ENCODE measurements around the gene PLEKHA7.

Gene PLEKHA7

DNA sequence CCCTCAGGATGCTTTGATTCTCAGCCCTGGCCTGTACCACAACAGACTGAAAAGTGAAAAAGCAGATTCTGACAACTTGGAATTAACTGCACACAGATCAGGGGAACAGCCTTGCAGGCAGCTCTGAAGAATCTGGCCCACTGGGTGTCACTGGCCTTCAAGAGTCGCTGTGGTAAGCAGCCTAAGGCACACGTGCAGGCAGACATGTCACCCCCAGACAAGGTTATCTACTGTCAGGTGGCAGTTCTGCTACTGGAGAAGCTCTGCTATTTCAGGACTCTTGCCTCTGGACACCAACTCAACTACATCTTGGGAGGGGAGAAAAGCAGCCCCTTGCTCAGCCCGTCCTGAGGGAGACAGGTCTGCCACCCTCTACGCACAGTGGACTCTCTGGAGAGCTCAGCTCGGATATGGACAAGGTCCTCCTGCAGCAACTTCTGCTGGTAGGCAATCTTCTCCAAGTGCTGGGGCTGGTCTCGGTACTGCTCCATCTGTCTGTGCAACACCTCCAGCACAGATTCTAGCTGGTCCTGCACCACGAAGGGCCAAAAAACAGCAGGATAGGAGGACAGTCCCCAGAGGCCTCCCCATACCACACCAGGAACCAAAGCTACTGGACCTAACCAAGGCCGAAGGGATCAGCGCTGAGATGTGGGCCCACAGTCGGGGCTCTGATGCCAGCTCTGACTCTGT is 212.8 kb downstream of the PLEKHA7 start:
- no peak for FAIRE-seq

DNA sequence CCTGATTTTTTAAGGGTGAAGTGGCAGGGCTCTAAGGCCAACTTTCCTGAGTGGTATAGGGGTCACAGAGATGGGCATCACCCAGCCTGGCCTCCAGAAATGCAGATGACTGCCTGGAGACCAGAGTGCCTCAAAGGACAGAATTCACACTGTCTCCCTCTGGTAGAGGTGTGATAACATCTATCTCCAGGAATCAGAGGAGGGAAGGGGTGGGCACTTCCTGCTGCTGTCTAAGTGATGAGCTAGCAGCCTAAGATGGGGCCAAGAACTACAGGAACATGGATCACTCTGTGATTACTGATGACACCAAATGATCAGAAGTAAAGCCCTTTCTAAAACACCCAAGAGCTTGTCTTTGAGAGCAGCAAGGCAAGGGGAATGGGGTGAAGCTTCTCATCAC is 213.8 kb downstream of the PLEKHA7 start:
- no peak for FAIRE-seq

DNA sequence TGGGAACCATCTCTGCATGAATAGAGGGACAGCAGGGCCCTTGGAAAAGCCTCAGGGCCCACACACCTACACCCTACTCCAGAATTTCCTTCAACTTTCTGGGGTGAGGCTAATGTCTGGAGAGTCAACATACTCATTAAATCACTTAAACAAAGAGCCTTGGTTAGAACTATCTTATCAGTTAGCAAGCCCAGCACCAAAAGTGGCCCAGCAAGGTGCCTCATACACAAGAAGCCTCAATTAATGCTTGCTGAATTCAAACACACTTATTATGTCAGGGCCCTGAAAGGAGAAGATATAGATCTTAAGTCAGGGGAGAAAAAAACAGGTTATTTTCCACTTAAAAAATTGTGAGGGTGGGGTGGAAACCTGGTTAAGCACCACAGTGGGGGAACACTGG is 214.3 kb downstream of the PLEKHA7 start:
- FAIRE-seq, result no peak

DNA sequence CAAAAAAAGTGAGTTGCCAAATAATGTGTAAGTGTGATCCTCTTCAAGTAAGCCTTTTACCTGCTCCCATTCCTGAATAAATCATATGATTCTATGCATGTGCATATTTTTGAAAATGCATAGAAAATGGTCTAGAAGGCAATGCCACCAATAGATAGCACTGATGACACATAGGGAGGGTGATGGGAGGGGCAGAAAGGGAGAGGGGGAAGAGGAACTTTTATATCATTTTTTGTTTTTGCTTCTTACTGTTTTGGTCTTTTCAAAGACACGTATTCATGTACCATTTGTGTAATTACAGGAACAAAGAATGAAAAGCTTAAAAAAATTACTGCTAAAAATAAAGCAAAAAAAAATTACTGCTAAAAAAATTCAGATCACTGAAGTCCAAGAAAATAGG is 215.0 kb downstream of the PLEKHA7 start:
- FAIRE-seq, result no peak

DNA sequence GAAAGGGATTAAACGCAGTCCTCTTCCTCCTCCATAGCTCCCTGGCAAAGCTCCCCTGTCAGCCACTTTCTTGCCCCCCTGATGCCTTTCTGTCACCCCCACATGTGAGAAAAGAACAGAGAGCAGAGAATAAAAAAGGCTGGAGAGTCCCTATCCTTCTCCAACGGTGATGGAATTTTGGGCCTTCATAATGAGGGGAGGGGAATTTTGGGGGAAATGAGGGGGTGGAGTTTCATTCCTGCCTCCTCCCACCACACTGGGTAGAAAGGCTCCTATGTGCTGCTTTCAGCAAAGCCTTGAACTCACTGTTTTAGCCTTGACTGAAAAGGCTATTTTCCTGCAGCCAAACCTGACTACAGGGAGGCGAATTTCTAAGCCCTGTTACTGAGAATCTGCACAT is 216.4 kb downstream of the PLEKHA7 start:
- no peak for FAIRE-seq

DNA sequence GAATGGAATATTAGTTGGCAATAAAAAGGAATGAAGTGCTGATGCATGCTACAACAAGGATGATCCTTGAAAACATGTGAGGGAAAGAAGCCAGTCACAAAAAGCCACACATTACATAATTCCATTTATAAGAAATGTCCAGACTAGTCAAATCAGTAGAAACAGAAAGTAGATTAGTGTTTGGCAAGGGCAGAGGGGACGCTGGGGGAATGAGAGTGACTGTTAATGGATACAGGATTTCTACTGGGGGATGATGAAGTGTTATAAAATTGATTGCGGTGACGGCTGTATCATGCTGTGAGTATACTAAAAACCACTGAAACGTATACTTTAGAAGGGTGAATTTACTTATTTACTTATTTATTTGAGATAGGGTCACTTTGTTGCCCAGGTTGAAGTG is 217.9 kb downstream of the PLEKHA7 start:
- FAIRE-seq, result no peak

DNA sequence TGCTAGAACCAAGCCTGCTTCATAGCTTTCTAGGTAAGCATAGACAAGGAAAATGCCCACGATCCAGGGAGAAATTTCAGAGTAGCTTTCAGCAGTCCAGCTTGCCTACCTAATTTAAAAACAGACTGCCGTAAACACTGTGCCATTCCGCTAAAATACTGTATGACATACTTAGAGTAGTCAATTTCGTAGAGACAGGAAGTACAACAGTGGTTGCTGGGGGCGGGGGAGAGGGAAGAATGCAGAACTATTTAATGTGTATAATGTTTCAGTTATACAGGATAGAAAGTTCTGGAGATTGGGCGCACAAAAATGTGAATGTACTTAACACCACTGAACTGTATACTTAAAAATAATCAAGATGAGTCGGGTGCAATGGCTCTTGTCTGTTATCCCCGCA is 219.1 kb downstream of the PLEKHA7 start:
- no peak for FAIRE-seq

DNA sequence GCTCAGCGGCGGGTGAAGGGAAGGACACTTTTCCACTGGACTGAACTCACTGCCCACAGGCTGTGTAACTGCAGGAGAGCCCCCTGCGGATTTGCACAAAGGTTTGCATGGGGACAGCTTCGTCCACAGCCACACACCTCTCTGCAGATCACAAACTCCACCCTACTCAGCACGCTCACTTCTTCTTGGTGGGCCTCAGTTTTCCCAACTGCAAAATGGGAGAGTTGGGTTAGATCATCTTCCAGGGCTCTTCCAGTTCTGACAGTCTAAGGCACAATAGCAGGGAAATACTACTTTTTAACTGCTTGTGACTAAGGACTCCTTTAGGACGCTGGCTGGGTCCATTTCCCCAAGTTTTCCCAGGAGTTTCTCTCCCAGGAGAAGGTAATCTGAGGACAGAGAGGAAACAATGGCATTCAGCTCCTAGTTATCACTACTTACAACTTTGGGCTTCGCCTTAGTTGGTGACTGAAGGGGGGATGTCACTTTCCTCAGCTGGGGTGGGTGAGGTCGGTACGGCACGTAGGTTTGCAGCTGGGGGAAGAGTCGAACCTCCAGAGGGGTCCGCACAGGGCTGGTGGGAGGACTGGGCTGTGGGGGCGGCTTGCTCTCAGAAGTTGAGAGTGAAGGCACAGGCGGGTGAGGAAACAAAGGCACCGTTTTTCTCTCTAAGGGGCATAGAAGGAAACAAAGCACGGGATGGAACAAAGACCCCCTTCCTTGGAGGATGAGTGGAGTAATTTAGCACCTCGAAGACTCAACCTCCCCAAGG is 220.0 kb downstream of the PLEKHA7 start:
- no peak for FAIRE-seq

DNA sequence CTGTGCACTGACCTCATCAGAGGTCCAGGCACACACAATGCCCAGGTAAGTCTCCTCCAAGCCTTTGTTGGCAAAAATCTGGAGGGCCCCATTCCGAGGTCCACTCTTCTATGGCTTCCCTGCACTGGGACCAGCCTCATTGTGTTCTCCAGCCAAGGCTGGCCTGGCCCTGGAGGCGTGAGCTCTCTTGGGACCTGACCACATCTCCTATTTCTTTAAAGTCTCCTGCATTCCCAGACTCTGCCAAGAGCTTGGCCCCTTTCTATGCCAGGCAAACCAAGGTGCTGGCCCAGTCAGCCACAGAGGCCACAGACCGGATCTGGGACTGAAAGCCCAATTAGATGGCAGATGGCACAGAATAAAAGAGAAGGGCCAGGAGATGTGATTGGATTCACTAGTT is 220.7 kb downstream of the PLEKHA7 start:
- no peak for FAIRE-seq

DNA sequence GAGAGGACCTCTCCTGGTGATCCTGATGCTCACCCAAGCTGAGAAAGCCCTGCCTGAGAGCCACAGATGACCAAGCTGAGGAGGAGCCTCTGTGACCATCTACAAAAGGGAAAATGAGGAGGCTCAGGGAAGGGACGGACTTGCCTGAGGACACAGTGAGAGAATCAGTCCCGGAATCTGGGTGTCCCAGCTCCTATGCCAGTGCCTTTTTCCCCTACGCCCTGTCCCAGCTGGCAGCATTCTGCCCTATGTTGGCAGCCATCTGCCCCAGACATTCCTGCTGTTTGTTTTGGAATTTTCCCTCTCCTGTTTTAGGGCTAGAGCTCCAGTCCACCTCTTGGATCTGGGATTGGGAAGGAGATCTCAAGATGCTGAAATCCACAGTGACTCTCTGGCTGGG is 221.2 kb downstream of the PLEKHA7 start:
- no peak for FAIRE-seq

DNA sequence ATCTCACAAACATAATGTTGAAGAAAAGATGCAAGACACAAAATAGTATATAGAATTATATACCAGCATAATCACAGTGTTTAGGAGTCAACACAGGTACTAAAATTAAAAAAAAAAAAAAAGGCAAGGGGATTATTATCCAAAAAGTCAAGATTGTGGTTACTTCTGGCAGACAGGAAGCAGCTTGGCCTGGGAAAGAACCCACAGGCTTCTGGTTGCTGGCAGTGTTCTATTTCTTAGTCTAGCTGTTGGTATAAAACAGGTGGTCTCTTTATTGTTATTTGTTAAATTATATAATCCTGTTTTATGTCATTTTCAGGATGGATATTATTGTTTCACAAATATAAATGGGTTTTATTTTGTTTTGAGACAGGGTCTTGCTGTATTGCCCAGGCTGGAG is 221.8 kb downstream of the PLEKHA7 start:
- FAIRE-seq, result no peak

DNA sequence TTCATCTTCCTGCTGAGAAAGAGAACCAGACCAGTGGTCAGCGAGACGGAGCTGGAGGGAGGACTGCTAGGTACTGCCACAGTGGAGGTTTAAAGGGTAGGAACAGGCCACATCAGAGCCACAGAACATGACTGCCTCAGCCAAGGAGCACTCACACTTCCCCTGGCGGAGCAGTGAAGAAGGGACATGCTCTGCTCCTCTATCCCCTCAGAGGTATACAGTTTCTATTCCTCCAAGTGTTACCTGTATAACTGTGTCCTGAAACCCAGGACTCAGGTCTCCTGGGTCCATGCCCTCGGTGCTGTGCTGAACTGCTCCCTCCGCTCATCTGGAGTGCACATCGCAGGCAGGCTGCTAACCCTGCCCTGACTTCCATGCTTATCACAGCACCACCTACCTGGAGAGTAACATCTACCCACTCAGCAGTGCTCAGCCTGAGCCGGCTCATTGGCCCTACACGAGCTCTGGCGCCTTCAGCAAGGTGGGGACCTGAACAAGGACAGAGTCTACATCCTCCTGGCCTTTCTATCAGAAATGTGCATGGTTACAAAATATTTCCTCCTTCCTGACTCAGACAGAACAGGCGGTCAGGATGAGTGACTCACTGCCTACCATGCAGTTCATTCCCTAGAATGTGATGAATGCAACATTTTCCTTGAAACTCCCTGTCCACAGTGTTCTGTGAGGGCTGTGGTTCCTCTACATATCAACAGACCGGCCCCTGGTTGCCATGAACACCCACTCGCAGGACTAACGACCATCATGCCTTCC is 222.8 kb downstream of the PLEKHA7 start:
- FAIRE-seq, result no peak

DNA sequence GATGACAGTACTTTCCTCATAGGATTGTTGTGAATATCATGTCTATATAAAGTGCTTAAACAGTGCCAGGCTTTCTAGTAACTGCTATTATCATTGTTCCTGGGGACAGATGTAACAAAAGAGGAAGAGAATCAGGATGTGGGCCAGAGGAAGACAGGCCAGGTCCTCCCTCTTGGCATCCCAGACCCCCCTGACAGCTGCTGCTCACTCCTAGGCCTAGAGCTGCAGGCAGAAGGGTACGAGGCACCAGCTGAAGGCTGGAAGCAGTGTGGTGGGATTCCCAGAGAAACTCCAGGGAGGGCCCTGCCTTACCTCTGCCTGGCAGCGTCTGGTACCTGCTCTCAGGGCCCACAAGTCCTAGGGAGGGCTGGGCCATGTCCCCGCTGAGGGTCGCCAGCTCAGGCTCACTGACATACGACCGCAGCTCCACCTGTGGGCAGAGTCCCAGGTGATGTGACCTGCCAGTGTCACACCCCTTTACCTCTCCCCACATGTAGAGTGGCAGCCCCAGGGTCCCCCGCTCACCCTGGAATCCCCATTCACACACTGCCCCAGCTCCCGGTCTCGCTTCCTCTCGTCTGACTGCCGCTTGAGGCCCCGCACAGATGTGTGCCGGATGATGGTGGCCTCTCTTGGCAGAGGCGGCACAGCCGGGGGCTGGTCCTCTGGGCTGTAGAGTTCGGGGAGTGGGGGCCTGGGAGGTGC is 223.6 kb downstream of the PLEKHA7 start:
- no peak for FAIRE-seq

DNA sequence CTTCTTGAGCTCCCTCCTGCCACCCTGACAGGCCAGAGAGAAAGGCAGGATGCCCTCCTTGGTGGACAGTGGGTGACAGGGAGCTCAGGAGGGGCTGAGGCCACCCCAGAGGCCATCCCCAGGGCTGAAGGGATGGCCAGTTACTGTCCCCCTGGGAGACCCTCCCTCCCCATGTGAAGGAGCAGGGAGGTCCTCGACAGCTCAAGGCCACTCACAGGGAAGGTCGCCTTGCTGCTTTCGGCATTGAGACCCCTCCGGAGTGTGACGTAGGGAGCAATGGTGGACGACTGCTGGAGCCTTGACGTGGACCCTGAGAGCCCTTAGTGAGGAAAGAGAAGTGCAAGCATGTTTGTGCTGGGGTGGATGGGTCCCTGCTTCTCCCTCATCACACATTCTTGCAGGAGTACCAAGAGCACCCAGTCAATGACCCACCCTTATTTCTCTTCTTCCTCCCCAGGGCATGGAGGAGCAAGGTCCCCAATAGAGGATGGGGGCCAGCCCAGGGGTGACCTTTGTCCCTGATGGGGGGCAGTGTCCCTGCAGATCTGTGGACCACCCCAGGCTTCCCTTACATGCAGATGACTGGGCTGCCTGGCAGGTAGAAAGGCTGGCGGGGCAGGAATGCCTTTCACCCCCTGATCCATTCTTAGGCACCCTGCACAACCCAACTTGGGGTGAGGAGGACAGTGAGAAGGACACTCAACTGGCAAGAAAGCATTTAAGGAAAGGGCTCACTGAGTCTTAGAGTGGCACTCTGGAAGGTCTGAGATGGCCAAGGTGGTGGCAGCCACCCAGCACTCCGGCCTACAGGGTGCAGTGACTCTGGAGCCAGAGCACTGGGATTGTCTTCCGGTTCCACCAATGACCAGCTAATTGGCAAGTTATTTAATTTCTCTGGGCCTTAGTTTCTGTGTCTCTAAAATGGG is 224.4 kb downstream of the PLEKHA7 start:
- no peak for FAIRE-seq

DNA sequence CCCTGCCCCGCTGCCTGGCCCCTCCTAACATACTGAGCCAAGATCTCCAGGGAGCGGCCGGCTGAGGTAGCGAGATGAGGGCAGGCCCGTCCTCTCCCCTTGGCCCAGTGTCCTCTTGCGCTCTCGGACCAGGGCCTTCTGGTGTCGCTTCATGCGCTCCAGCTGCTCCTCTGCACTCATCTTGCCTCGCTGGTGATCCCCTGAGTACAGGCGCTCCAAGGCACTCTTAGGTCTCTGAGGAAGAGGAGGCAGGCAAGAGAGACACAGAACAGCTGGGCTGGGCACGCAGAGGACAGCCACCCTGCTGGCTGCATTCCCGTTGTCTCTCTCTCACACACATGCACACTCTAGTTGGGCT is 225.2 kb downstream of the PLEKHA7 start:
- no peak for FAIRE-seq

DNA sequence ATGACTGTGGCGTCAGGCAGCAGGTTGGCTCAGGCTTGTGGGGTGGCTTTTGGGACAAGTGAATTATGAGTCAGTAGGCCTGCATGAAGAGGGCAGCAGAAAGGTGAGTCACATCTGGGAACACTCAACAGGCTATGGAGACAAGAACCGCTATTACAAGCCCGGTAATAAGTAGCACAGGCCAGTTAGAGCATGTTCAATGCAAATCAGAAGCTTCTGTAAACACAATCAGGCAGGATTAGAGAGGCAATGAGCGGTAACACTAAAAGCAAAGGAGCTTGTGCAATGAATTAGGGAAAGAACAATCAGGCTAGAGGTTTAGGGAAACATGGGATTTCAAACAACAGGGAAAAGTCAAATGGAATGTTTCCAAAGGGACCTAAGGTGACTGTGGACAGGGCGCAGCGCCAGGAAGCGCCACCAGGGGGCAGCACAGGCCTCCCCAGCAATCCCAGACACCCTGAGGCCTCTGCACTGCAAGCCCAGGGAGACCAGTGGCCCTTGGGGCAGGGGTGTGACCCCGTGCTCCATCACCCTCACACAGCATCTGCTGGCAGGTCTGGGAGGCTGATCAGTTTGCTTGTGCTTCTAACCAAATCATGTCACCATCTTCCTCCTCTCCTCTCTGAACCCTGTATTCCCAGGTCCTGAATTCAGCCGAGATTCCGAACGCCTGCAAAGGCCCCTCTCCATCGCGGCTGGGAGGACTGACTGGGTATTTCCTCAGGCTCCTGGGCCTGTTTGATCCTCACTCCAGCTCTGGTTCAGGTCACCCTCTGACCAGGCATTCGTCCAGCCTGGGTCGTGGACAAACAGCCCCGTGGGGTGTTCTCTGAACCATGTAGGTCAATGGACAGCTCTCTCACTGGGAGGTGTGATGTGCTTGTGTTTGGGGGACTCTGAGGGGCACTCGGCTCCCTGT is 225.8 kb downstream of the PLEKHA7 start:
- FAIRE-seq, result no peak

DNA sequence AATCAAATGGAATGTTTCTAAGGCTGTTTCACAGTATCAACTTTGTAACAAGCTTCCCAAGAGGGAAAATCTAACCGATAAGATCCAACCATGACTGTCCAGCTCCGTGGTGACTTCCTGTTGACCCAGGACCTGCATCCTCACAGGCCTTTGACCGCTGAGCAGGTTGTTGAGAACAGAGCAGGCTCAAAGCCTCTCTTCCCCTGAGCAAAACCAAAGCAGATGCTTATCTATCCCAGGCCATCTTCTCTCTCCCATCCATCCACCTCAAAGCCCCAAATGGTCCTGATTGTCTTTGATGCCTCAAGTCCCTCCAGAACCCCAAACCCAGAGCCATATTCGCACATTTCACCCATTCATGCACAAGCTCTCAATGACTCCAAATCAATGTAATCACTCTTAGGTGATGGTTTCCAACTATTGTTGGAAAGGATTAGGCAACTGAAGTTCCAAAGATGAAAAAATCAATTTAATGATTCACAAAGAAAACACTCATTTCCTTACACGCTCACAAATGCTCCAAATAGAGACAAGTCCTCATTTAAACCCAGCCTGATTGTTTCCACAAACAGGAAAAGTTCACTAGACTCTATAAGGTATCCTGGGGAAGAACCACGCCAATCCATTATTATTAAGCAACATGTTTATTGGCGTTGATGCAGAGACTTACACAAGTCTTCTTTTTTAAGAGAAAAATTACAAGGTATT is 227.0 kb downstream of the PLEKHA7 start:
- no peak for FAIRE-seq

DNA sequence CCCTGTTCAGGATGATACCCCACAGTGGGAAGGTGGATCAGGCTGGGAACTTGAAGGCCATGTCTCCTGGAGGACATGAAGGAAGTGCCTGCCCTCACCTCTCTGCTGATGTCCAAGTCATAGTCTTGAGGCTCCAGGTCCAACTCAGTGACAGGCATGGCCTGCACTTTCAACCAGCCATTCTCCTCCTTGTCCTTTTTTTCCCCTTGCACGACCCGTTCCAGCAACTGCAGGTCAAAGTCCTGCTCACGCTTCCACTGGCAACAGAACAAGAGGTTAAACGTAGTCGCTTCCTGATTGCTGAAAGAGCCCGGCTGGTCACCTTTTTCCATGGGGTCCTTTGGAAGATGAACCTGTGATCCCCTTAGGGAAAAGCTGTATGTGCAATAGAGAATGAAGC is 228.1 kb downstream of the PLEKHA7 start:
- no peak for FAIRE-seq

DNA sequence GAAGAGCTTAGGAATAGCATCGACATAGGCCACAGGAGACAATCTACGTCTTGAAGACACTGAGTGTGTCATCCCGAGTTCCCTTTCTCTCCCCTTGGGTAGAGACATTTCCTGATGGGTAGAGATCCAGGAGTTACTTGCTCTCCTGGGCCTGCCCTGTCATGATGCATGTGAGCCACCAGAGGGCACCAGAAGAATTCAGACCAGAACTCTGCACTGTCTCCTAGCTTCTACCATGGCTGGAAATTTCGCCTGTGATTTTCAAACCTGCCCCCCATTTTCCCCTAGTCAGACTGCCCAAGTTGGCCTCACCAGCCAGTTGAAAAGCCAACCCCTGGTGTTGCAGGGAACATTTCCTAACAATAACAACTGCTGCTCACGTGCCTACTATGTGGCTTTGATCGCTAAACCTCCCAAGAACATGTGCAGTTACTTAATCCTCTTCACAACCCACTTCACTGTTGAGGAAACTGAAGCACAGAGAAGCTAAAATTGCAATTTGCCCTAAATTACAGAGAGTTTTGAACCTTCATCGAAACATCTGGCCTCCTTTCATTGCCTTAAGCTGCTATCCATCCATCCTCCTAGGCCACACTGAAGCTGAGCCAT is 228.6 kb downstream of the PLEKHA7 start:
- FAIRE-seq, result no peak

DNA sequence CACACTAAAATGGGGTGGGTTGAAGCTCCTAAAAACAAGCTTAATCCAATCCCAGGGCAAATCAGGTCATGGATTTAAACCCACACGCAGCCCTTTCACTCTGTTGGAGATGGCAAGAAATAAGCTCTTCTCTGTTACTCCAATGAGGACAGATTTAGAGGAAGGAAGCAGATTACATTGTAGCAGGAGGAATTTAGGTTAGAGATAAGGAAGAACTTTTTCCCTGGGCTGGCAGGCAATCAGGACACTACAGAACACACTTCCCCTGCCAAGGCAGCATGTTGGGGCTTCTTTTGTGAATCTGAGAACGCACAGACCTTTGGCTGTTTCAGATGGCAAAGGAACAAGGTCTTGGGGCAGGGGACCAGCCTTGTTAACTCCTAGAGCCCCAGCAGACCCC is 229.5 kb downstream of the PLEKHA7 start:
- no peak for FAIRE-seq
